ENCODE data around the gene SLC30A9. TPM values are rescaled to one million over a fixed set of nuclear protein-coding genes. Genes with fewer than 3 reads are reported as not detected.
A peak's percentile ranks its signal among the peaks of the same experiment; 100 is the strongest.

The SLC30A9 gene
- total RNA-seq = 10 to 100 TPM; 39.4 to 54.9 (median 46.7) TPM

DNA sequence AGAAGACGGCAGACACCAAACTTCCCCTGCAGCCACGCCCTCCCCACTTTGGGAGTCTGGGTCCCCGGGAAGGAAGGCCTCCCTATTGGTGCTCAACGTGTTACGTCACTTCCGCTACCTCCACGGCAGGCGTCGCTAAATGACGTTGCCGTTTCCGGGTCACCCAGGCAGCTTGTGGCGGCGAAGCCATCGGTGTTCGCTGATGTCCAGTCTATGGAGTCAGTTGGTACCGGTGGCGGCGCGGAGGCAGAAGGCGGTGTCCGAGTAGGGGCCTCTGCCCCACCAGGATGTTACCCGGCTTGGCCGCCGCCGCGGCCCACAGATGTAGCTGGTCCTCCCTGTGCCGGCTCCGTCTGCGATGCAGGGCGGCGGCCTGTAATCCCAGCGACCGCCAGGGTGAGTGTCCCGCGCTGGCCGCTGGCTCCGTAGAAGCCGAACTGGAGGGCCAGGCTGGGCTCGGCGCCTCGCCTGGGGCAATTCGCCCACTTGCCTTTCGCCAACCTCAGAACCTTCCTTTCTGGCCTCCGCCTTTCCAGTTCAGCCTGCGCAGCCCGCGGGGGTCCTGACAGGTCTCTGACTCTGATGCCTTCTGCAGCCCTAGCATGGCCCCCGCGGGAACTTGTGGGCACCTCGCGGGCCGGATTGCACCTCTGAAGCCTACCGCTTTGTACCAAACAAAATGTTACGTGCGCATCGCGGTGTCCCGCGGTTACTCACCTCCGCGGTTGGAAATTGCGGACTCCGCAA, at the start of gene SLC30A9:
Gene SLC30A9 (plus strand): TSS at position 166 of the 747 bp plus-strand sequence. CDS start 122 bp downstream, at position 288.
- peak; percentile 99 for ATAC-seq
- no peaks in the 10 kb centered on the region for H3K27me3 ChIP-seq
- peak within 1 kb of the TSS; percentile 59 to 92 (median 88) for H3K27ac ChIP-seq
- TF ChIP-seq POLR2AphosphoS5 (IDR thresholded peaks at IDR 0.05) (peak; percentile 94), POLR2A (IDR thresholded peaks at IDR 0.05) (peak; percentile 67 to 70), EP300 (IDR thresholded peaks at IDR 0.05) (no peak), CTCF (IDR thresholded peaks at IDR 0.05) (peak in 3 of 4 experiments; percentile 51 to 69 (median 65))
- no peaks in the 10 kb centered on the region for H3K9me3 ChIP-seq
- H3K36me3 ChIP-seq = no peaks in the 10 kb centered on the region
- 2 to 4% methylated on average over 4 to 17 of the region's 64 CpGs for WGBS, 2 donors (ENCODE audit: low coverage in 1 of 2)
- H3K4me1 ChIP-seq = peaks cover 5 to 35% (median 12%) of the 10 kb centered on the region in 3 donors
- H3K4me3 ChIP-seq = peak within 1 kb of the TSS; percentile 68 to 88

DNA sequence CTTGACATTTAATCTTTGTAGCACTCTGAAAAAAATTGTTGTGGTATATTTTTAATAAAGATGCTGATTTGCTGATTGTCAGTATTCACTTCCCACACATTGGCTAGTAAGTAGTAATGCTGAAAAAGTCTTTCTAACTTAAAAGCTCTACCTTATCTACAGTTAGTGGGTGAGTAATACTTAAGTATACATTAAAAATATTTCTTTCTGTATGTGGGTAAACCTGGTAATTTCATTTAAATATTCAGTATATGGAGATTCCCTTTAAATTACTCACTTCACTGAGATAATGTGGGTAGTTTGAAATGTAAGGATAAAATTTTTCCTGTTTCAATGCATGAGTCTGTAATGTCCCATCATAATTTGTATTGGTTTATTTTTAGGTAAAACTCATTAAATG, 49.5 kb upstream of the SLC30A9 start:
- TF ChIP-seq CTCF (IDR thresholded peaks at IDR 0.05) (no peak), EP300 (IDR thresholded peaks at IDR 0.05) (no peak), POLR2A (IDR thresholded peaks at IDR 0.05) (no peak), POLR2AphosphoS5 (IDR thresholded peaks at IDR 0.05) (no peak)
- Histone ChIP-seq H3K4me1 (peaks cover 8 to 22% (median 8%) of the 10 kb centered on the region in 3 donors), H3K36me3 (peaks cover 0 to 49% of the 10 kb centered on the region in 2 donors), H3K4me3 (no peak overlapping the region), H3K27me3 (no peaks in the 10 kb centered on the region), H3K27ac (no peak overlapping the region), H3K9me3 (no peaks in the 10 kb centered on the region)
- ATAC-seq = no peak

DNA sequence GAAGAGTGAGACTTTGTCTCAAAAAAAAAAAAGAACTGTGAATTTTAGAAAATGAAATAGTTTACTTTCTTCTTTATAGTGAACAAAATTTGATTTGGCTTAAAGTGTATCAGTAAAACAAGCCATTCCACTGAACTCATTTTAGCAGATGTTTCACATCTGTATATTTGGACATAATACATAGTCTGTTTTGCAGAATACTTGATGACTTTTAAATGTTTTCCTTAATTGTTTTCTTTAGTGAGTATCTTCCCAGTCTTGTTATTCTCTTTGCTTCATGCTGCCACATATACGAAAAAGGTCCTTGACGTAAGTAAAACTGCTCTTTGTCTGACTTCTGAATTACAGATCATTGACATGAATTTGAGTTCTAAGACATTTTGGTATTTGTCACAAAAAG, 46.8 kb upstream of the SLC30A9 start:
- WGBS, 2 donors (ENCODE audit: low coverage in 1 of 2) = 62 to 92% methylated on average over 2 of the region's 2 CpGs

GRCh38 chr4:41944089-41944488, 46.2 kb upstream of the SLC30A9 start:
- ATAC-seq = no peak
- TF ChIP-seq EP300 (IDR thresholded peaks at IDR 0.05) (no peak), CTCF (IDR thresholded peaks at IDR 0.05) (no peak), POLR2AphosphoS5 (IDR thresholded peaks at IDR 0.05) (no peak), POLR2A (IDR thresholded peaks at IDR 0.05) (no peak)
- H3K36me3 ChIP-seq = peaks cover 0 to 66% of the 10 kb centered on the region in 2 donors
- no peak overlapping the region for H3K27ac ChIP-seq
- no peaks in the 10 kb centered on the region for H3K9me3 ChIP-seq
- H3K4me1 ChIP-seq = no peaks in the 10 kb centered on the region
- no peaks in the 10 kb centered on the region for H3K27me3 ChIP-seq
- no peak overlapping the region for H3K4me3 ChIP-seq

More for the DNA sequence above, 46.8 kb upstream of the SLC30A9 start:
- no peak for TF ChIP-seq EP300 (IDR thresholded peaks at IDR 0.05)
- no peak for TF ChIP-seq POLR2A (IDR thresholded peaks at IDR 0.05)
- no peak for TF ChIP-seq POLR2AphosphoS5 (IDR thresholded peaks at IDR 0.05)
- TF ChIP-seq CTCF (IDR thresholded peaks at IDR 0.05) = no peak
- peaks cover 0 to 69% of the 10 kb centered on the region in 2 donors for H3K36me3 ChIP-seq
- ATAC-seq = no peak
- H3K4me1 ChIP-seq = no peaks in the 10 kb centered on the region
- H3K27ac ChIP-seq = no peak overlapping the region
- no peaks in the 10 kb centered on the region for H3K27me3 ChIP-seq
- no peaks in the 10 kb centered on the region for H3K9me3 ChIP-seq
- H3K4me3 ChIP-seq = no peak overlapping the region

GRCh38 chr4:41949531-41949930, 40.8 kb upstream of the SLC30A9 start:
- WGBS, 2 donors (ENCODE audit: low coverage in 1 of 2) = 56 to 81% methylated on average over 3 of the region's 3 CpGs

More at GRCh38 chr4:41949531-41949930, 40.8 kb upstream of the SLC30A9 start:
- no peak for ATAC-seq
- peaks cover 0 to 83% of the 10 kb centered on the region in 2 donors for H3K36me3 ChIP-seq
- no peaks in the 10 kb centered on the region for H3K9me3 ChIP-seq
- TF ChIP-seq POLR2AphosphoS5 (IDR thresholded peaks at IDR 0.05) = no peak
- no peak for TF ChIP-seq POLR2A (IDR thresholded peaks at IDR 0.05)
- TF ChIP-seq CTCF (IDR thresholded peaks at IDR 0.05) = no peak
- TF ChIP-seq EP300 (IDR thresholded peaks at IDR 0.05) = no peak
- no peak overlapping the region for H3K4me3 ChIP-seq
- H3K4me1 ChIP-seq = no peaks in the 10 kb centered on the region
- H3K27me3 ChIP-seq = no peaks in the 10 kb centered on the region
- H3K27ac ChIP-seq = no peak overlapping the region

All from gastroesophageal sphincter (tissue), 4 donors.